Germinal center (tissue), 1 donor: ENCODE measurements around the gene CACNB4.
"Not testable (repeated sequence)": the region's sequence is repeated elsewhere in the genome, so short reads cannot be mapped to it uniquely, and the experiment has no call there.

Experiments
- DNase-seq: peaks from one replicate; pipeline ENCODE4 v3.0.0; 2012; ENCODE audit warnings: mixed read lengths, low spot score

The CACNB4 gene

DNA sequence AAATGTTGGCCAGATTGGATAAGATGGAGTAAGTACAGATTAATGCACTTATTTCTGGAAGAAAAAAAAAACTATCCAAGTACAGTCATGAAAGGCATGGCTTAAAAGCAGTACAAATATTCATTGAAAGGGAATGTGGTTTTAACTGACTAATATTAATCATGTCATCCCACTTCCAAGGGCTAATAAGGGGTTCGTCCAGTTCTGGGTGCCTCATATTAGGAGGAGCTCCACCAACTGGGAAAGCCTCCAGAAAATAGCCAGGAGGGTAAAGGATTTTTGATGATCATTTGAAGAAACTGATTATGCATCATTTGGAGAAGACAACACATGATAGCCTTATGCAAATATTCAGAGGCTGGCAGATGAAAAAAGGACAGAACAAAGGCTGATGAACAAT is 155.4 kb downstream of the CACNB4 start:
- no peak for DNase-seq

DNA sequence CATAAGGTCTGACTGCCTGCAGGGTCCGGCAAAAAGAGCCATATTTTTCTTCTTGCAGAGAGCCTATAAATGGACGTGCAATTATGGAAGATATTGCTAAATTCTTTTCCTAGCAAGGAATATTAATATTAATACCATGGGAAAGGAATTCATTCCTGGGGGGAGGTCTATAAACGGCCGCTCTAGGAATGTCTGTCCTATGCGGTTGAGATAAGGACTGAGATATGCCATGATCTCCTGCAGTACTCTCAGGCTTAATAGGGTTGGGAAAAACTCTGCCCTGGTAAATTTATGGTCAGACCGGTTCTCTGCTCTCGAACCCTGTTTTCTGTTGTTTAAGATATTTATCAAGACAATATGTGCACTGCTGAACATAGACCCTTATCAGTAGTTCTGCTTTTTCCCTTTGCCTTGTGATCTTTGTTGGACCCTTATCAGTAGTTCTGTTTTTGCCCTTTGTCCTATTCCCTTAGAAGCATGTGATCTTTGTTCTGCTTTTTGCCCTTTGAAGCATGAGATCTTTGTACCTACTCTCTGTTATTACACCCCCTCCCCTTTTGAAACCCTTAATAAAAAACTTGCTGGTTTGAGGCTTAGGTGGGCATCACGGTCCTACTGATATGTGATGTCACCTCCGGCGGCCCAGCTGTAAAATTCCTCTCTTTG is 156.2 kb downstream of the CACNB4 start:
- DNase-seq, result not testable (repeated sequence)

DNA sequence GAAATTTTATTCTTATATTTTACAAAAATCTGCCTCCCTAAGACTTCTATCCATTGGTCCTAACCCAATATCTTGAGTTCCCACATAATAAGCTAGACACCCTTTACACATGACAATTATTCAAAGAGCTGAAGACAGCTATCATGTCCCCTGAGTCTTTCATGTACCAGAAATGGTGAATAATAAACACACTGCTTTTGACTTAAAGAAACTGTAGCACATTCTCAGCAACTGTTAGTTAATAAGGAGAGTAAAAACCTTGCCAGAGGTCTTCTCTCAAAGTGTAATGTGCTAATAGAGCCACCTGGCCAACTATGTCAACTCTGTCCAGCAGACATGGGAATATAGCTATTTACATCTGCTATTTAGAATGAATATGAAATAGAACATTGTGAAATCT is 160.9 kb downstream of the CACNB4 start:
- no peak for DNase-seq

DNA sequence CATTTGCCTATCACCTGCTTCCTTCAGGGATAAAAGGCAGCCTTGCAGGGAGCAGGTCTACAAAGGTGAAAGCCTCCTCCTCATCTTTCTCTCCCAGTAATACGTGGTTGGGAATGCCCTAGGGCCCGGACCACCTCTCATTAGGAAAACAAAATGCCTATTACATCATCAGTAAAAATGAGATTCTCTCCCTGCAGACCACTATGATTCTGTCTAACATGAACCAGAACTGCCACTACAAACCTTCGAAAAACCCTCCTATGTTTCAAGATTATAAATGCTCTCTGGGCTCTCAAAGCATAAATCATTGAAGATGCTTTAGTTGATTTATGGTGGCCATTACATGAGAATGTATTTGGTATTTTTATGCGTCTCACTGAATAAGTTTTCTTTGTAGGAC is 162.2 kb downstream of the CACNB4 start:
- DNase-seq, result no peak

DNA sequence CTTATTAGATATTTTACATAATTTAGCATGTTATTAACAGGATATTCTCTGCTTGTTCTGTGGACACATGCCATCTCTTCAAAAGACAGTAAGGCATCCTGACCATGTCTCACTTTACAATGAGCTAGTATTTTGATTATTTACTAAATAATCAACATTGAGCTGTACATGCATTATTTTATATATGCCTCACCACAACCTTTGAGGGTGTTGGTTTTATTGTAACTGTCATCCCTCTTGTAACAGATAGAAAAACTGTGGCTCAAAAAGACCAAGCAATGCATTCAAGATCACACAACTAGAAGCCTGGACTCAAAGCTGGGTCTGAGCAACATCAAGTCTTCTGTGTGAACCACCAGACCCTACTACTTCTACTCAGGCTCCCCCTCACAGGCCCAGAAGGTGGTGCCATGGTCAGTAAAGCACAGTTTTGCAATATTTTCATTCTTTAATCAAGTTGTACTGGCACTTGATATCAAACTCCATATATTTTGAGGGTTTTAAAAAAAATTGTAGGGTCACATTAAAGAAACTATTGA is 165.5 kb downstream of the CACNB4 start:
- DNase-seq, result no peak

DNA sequence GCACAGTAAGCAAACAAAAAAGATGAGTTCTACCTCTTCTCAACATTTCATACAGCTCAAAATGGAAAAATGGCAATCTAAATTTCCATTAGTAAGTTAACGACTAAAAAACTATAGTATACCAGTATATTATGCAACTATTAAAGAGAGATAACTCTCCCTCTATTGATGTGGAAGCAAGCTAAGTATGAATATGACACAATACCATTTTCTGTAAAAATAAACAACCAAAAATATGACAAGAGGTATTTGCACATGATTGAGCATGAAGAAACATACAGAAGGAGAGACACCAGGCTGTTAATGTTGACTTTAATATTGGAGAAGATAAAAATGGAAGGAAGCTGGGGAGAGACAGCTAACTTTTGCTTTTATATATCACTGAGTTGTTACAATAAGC is 167.1 kb downstream of the CACNB4 start:
- DNase-seq, result no peak

DNA sequence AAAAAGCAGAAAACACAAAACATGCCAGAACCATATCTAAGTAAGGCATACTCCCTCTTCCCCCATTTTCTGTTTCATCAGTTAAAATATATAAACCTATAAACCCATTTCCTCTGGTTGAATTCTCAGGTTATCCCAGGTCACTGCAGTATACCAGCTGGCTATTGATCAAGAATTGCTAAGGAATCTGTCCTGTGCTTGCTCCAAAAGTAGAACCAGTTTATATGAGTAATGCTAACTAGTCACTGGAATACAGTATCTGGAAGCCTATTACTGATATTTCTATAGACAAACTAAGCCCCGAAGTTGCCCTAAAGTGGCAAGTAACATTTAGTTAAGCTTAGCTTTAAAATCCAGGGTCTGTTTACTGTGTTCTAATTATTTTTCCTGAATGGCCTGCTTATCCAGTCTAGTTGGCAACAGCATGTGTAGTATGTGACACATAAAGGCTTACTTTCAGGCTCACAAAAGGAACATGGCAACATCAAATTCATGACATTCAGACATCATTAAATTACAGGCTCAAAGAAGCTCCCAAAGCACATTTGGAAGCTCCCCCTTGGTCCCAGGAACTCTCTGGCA is 167.7 kb downstream of the CACNB4 start:
- no peak for DNase-seq

DNA sequence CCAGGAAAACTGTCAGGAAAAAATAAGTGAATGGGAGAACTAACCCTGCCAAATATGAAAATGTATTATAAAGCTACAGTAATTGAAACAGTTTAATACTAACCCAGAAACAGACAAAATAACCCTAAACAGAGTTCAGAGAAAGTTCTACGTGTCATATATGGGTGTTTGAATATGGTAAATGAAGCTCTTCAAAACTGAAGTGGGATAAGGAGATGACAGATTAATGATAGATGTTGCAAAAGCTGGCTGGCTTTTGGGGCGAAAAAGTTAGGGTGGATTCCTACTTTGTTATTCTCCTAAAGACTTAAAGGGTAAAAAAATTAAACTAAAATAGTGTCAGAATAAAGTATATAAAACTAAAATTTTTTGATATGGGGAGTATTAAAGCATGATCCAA is 168.8 kb downstream of the CACNB4 start:
- no peak for DNase-seq

DNA sequence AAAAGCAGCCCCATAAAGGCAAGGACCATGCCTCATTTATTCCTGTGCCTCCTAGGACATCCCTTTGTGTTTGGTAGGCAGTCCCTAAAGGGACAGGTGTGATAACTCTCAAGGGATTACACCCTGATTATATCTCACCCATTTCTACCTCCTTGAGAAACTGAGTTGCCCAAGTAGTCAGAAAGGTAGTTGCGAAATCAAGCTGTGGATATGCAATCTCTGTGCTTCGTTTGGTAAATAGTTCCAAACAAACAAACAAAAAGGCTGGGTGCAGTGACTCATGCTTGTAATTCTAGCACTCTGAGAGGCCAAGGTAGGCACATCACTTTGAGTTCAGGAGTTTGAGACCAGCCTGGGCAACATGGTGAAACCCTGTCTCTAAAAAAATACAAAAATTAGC is 170.5 kb downstream of the CACNB4 start:
- no peak for DNase-seq

DNA sequence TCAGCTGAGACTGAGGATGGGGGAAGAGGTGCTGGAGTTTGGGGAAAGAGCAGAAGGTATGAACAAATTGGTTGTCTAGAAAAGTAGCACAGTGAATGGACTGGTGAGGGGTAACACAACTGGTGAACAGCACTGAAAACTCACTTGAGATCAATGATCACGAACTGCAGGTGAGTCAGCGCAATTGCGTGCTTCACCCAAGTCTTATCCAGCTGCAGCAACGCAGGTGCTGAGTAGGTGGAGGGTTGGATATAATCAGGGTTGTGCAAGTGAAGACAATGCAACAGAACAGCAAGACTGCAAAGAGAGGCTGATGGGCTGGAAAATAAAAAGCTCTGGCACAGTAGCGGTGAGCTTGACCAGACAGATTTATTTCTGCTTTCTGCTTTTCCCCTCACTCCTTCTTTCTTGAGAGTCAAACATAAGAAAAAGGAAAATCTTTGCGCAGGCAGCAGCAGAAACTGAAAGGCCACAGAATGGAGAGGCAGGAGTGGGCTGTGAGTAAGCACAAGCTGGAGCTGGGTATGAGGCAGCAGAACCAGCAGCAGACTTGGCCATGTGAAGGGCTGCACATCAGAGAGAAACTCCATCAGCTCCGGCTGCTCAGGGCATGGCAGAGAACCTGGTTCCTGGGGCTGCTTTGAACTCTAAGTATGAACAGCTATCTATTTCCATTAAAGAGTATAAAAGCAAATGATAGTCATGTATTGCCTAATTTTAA is 171.2 kb downstream of the CACNB4 start:
- DNase-seq, result no peak

DNA sequence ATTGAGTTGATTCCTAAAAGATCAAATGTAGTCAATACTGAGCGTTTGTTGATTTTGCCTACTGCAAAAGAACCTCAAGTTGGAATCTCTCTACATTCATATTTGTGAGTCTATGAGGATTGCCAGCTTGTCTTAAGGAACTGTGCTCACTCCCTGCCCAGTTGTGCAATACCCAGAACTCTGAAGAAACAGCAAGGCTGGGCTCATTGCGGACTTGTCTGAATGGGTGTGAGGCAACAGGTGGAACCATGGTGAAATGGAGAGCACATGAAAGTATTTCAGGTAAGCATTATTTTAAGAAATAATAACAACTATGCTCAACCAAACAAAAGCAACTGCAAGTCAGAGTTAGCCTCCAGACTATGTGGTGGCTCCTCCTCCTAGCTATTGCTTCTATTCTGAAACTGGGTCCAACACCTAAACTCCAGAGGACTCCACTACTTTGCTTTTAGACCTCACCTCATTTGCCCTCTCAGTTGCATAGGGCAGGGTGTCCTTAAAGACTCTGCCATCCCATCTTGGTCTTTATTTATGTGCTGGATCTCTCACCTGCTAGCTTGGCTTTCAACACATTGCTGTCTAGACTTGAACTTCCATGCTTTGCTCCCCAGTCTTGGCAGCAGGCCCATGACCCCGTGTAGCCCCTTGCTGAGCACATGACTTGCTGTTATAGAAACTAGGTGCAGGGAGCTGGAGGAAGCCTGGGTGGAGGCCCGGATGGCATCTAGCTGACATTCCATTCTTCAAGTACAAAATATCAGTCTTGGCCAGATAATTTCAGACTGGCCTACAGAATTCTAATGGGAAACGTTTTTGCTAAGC is 175.8 kb downstream of the CACNB4 start:
- DNase-seq, result no peak

DNA sequence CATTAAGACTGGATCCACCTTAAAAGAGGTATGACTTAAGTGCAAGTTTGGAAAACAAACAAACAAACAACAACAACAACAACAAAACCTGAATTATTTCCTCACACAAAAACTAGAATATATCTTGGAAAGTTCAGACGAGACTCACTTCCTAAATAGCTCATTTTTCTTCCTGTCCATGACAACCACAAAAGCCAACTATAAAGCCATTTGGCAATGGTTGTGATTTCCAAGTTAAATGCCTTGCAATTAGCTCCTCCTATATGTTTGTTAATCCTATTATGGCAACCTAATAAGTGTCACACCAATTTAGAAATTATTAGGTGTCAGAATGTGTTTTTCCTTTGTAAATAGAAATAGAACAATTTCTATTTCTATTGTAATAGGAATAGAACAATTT is 179.1 kb downstream of the CACNB4 start:
- no peak for DNase-seq

DNA sequence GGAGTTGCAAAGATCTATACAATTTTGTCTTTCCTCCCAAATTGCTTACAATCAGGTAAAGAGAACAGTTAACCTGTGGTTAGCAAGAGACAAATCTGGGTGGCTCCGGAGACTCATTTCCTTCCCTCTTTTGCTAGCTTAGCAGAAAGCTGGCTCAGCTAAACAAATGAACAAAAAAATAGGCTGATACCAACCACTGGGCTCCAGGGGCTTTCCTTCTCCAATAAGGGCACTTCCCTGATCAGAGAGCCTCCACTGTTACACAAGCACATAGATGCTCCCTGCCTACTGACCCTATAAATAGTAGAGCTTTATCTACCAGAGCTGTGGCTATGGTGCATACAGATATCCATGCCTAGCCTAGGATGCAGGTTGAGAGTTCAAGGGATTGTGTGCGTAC is 180.5 kb downstream of the CACNB4 start:
- DNase-seq, result no peak

DNA sequence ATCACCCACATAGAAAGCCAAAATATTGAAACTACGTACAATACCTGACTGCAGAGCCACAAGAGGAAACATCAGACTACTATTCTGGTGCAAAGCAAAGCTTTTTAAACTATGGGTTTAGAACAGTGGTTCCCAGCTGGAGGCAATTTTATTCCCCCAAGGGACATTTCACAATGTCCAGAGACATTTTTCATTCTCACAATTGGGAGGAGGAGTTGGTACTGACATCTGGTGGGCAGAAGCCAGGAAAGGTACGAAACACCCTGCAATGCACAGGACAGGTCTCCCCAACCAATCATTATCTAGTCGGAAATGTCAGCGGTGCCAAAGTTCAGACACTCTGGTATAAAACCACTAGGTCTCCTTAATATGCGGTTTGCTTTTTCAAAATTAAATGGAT is 182.2 kb downstream of the CACNB4 start:
- DNase-seq, result no peak

DNA sequence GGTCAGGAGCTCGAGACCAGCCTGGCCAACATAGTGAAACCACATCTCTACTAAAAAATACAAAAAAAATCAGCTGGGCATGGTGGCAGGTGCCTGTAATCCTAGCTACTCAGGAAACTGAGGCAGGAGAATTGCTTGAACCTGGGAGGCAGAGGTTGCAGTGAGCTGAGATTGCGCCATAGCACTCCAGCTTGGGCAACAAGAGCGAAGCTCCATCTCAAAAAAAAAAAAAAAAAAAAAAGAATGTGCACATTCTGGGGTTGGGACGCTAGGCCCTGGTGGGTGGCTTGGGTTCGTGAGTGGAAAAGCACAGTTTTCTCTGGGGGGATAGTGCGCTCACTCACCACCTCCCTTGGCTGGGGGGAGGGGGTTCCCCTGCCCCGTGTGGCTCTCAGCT is 183.2 kb downstream of the CACNB4 start:
- DNase-seq, result not testable (repeated sequence)

DNA sequence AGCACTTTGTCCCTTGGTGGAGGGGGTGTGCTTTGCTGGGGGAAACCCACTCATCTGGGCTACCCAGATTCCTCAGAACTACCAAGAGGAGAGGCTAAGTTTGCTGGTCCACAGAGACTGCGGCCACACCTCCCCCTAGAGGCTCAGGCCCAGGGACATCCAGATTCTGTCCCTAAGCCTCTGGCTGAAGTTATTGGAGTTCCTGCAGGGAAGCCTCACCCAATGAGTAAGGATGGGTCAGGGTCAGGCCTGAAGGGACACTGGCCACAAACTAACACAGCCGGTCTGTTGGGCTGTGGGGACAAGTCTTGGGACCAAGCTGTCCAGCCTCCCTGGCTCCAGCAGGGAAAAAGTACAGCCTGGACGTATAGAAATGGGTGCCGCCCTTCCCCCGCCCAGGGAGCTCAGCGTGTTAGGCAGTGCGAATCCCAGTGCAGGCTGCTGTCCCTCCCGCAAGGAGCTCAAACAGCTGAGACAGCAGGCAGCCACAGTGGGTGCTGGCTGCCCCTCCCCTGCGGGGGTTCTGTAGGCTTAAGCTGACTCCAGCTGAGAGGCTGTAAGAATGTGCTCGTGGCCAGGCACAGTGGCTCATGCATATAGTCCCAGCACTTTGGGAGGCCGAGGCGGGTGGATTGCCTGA is 183.7 kb downstream of the CACNB4 start:
- DNase-seq, result no peak

DNA sequence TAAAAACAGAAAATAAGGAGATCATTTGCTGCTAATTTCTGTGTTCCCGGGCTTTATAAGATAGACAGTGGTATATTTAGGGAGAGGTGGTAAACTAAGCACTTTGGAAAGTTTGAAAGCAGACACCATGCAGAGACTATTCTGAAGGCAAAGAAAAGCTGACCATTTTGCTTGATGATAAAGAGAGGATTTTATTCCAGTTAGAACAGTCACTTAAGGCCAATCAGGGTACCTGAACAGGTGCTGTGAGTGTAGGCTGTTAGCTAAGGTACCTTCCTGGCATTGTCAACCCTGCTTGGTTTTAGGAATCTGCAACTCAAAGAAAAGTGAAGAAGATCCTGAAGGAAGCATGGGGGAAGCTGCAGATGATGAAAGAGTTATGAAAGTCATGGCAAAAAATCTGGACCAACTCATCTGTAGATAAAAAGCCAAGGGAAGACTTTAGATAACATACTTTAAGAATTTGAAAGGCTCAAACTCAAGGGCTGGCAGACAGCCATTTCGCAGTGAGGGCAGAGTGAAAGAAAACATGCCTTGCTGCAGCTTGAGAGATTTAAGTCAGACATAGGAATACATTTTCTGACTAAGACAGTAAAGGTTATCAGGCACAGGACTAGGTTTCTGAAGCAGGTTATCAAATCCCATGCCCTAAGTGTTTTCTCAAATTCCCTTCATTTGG is 190.5 kb downstream of the CACNB4 start:
- no peak for DNase-seq

DNA sequence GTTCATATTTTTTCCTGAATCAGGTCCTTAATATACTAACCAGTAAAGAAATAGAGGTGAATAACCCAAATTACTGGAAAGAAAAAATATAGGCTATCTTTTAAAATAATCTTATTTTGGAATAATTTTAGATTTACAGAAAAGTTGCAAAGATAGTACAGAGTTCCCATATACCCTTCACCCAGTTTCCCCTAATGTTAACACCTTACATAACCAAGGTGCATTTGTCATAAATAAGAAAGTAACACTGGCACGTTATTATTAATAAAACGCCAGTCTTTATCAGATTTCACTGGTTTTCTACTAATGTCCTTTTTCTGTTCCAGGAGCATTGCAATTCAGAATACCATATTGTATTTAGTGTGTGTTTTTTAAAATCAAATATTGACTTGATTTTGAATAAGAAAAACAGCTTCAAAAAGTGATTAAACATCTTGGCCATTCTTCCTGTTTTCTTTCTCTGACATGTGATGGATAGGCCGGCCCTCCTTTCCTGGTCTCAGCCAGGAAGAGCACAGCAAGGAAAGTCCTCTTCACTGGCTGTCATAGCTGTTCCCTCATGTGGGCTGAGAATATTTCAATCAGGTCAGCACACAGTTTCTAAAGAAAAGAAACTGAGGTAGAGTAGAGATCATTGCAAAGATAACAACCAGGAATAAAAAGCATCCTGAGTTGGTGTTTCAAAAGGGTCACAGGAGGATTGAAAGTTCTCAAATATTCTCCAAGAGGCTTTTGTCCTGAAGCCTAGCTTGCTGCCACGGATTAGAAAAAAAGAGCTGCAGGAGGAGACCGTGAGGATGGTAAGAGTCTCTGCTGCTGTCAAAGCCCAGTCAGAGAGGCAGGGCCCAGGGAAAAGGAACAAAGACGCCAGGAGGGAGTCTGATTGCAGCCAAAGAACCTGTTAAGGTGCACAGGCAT is 191.3 kb downstream of the CACNB4 start:
- DNase-seq, result no peak

DNA sequence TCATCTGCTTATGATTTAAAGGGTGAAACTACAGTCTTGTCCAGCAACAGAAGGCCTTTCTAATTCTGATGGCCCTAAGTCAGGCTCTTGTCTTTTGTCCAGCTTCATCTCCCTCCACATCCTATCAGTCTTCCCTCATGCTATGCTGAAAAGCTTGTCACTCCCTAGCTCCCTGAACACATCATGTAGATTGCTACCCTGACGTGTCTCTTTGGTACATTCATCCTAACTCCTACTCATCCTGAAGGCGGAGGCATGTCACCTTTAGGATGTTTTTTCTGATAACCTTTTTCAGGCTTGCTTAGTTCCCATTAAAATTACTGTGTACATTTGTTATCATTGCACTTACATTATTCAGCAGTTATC is 192.2 kb downstream of the CACNB4 start:
- no peak for DNase-seq

DNA sequence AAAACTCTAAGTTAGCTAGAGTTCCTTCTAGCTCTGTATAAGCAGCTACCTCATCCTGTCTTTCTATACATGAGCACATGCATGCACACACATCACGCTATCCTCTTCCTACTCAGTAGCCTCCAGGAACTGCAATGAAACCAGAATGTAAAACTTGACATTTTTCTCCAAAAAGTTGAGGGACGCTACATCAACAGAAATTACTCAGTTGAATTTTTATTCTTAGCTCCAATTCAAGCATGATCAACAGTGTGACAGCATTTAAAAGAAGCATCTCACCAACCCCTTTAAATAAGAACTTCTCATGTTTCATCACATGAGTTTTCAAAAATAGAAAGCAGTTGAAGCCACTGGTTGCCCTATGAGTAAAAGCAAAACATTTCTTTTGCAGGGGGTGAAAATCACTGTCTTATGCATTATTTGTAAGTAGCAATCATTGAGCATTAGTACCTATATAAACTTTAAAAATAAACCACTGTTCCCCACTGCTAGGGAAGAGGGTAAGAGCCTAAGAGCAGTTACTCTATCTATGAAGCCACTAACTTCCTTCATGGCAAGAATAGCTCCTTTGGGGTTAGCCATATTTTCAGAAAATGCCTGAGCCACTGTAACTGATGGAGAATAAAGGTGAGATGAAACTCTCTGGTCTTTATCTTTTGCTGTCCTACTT is 192.7 kb downstream of the CACNB4 start:
- DNase-seq, result no peak
